Naive thymus-derived CD4-positive, alpha-beta T cell (primary cell): Measurements from ENCODE around the gene MGAT4A. TPM values are rescaled to one million over a fixed set of nuclear protein-coding genes. Genes with fewer than 3 reads are reported as not detected.

Experiments used
- ATAC-seq: fragments of 150-1000 bp; cut with Tn5 transposase; 2 replicates; pipeline ENCODE4 v1.10.0; 2021; ENCODE audit warnings: mild to moderate bottlenecking, moderate library complexity
- CTCF ChIA-PET: fragments of 350-600 bp; sonication (Branson Sonifier 250); formaldehyde crosslinking; loops from one replicate; lab custom pipeline; 2021; ENCODE audit warnings: antibody characterized with exemption; lab: Charles Lee
- POLR2A ChIA-PET: fragments of 350-600 bp; sonication (Branson Sonifier 250); formaldehyde crosslinking; loops from one replicate; lab custom pipeline; 2021; ENCODE audit warnings: antibody characterized with exemption, inconsistent platforms; lab: Charles Lee
- DNase-seq, 9 donors: peaks; one replicate each; pipeline versions ENCODE4 v3.0.0 to v3.0.0-alpha.2; 2020 to 2022; ENCODE audit warnings: mixed read lengths in 1 of 9
- H3K27ac ChIP-seq: one replicate; pipeline ENCODE4 v1.7.0; 2013; ENCODE audit warnings: mild to moderate bottlenecking, low read depth, low read length, moderate library complexity
- H3K27me3 ChIP-seq, 2 donors: one replicate each; pipeline ENCODE4 v1.7.0; 2013; ENCODE audit warnings: low read length in 2 of 2, mild to moderate bottlenecking in 2 of 2, moderate library complexity in 2 of 2; ENCODE audit not compliant: control insufficient read depth in 2 of 2, insufficient read depth in 2 of 2
- H3K36me3 ChIP-seq, 3 experiments: 1 replicate in 2 of 3; 2 replicates in 1 of 3; pipeline ENCODE4 v1.7.0; 2013; ENCODE audit warnings: low read length in 3 of 3, mild to moderate bottlenecking in 3 of 3, moderate library complexity in 1 of 3; ENCODE audit not compliant: insufficient read depth in 3 of 3, control insufficient read depth in 2 of 3
- H3K4me1 ChIP-seq, 2 donors: one replicate each; pipeline ENCODE4 v1.7.0; 2013; ENCODE audit warnings: low read length in 2 of 2, mild to moderate bottlenecking in 2 of 2, moderate library complexity in 1 of 2; ENCODE audit not compliant: control insufficient read depth in 2 of 2, insufficient read depth in 2 of 2
- H3K4me3 ChIP-seq: 2 replicates; pipeline ENCODE4 v1.7.0; 2013; ENCODE audit warnings: mild to moderate bottlenecking, low read length
- H3K9me3 ChIP-seq, 3 experiments: 1 replicate in 2 of 3; 2 replicates in 1 of 3; pipeline ENCODE4 v1.7.0; 2013; ENCODE audit warnings: low read length in 3 of 3; ENCODE audit not compliant: control insufficient read depth in 2 of 3
- H3K27ac Mint-ChIP-seq, 9 donors: one replicate each; pipeline ENCODE4 v1.8.0; 2020 to 2022; ENCODE audit warnings: mixed read lengths in 9 of 9, mild to moderate bottlenecking in 8 of 9, moderate library complexity in 5 of 9, inconsistent platforms in 2 of 9
- H3K27me3 Mint-ChIP-seq, 5 donors: one replicate each; pipeline ENCODE4 v1.8.0; 2021 to 2022; ENCODE audit warnings: mixed read lengths in 5 of 5, mild to moderate bottlenecking in 1 of 5
- H3K36me3 Mint-ChIP-seq, 5 donors: one replicate each; pipeline ENCODE4 v1.8.0; 2020 to 2022; ENCODE audit warnings: mixed read lengths in 5 of 5, mild to moderate bottlenecking in 3 of 5, inconsistent platforms in 1 of 5
- H3K4me1 Mint-ChIP-seq, 7 donors: one replicate each; pipeline ENCODE4 v1.8.0; 2020 to 2022; ENCODE audit warnings: mixed read lengths in 7 of 7, mild to moderate bottlenecking in 3 of 7, inconsistent platforms in 1 of 7
- H3K4me3 Mint-ChIP-seq, 10 donors: one replicate each; pipeline ENCODE4 v1.8.0; 2020 to 2022; ENCODE audit warnings: mild to moderate bottlenecking in 10 of 10, mixed read lengths in 10 of 10, moderate library complexity in 6 of 10, inconsistent platforms in 2 of 10
- H3K9me3 Mint-ChIP-seq, 11 donors: one replicate each; pipeline ENCODE4 v1.8.0; 2020 to 2022; ENCODE audit warnings: mixed read lengths in 11 of 11, mild to moderate bottlenecking in 4 of 11, inconsistent platforms in 1 of 11, moderate library complexity in 1 of 11
- intact Hi-C, 2 donors: fragments of 100-400 bp; cut with micrococcal nuclease; formaldehyde crosslinking; loops; one replicate each; pipeline ENCODE4 v1.15.1; 2023
- polyA plus RNA-seq, 2 donors: library from polyadenylated mRNA; unstranded; fragments of 300-500 nt; fragmentation: Illumina TruSeq; gene quantifications; one replicate each; pipeline ENCODE4 v1.2.3, GENCODE V29; 2021
- total RNA-seq, 6 experiments: library from RNA in 5 of 6; stranded (reverse) in 5 of 6; gene quantifications; 1 replicate in 5 of 6; 2 replicates in 1 of 6; pipeline ENCODE4 v1.2.3 and lab custom pipeline; 2021 to 2026

The MGAT4A gene
- total RNA-seq (100 to 1,000 TPM; 125 to 308 (median 240) TPM), polyA plus RNA-seq (100 to 1,000 TPM; 262 to 349 TPM), total RNA-seq (lab: John Stamatoyannopoulos, UW) (316 reads per million, percentile 96 among the genes with 10 or more reads in this experiment)

DNA sequence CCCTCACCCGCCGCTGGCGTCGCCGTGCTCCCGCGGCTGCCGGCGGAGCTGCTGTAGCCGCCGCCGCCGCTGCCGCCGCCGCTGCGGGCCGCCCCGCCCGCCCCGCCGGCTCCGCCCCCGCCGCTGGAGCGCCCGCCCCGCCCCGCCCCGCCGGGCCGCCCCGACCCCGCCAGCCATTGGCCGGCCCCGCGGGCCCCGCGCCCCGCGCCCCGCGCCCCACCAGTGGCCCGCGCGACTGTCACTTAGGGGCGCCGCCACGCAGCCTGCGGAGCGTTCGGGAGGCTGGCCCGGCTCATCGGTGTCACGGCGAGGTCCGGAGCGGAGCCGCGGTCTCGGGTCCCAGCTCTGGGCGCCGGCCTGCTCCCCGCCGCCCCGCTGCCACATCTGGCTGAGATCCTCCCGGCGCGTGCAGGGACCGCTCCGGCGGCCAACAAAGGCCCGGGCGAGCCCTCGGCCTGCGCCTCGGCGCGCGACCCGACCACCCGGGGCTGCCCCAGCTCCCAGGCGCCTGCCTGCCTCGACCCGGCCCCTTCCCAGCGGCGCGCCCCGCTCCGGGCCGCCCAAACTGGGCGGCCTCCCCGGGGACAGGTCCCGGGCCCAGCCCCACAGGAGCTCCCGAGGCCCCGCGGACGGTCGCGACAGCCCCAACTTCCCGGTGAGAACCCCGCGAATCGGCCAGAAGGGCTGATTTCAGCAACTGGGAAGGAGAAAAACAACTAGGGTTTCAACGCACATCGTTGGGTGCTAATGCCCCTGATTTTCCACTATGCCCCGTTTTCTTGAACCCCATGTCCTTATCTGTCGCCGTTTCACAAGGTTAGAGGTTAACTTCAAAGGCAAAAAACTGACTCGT lies at the start of gene MGAT4A:
MGAT4A (minus strand) TSS at position 92 of the 853 bp plus-strand sequence. CDS start 4,800 bp downstream, outside the sequence.
- peak; percentile 74 to 85 (median 82) for DNase-seq
- peak within 1 kb of the TSS; percentile 79 for H3K4me3 ChIP-seq
- H3K9me3 ChIP-seq: no peaks in the 10 kb centered on the region
- Mint-ChIP-seq H3K27ac (peak within 1 kb of the TSS; percentile 90 to 98 (median 96)), H3K9me3 (peaks cover 0 to 4% (median 0%) of the 10 kb centered on the region in 11 donors), H3K4me3 (peak within 1 kb of the TSS; percentile 89 to 98 (median 94)), H3K27me3 (no peaks in the 10 kb centered on the region), H3K36me3 (peaks cover 0 to 30% (median 4%) of the 10 kb centered on the region in 5 donors), H3K4me1 (peaks cover 27 to 75% (median 64%) of the 10 kb centered on the region in 7 donors)
- peak within 1 kb of the TSS; percentile 98 for H3K27ac ChIP-seq
- POLR2A ChIA-PET: interaction anchor here (0.7 to 28.9 kb wide), 26 partner anchors 8 to 424 kb away, joined by 3 to 604 read pairs (median 10); no protein-coding TSS in a partner anchor
- peaks cover 48% of the 10 kb centered on the region in 2 donors for H3K4me1 ChIP-seq
- peaks cover 0 to 5% (median 2%) of the 10 kb centered on the region in 3 experiments for H3K36me3 ChIP-seq
- CTCF ChIA-PET: interaction anchor here (0.6 to 2.4 kb wide), 11 partner anchors 9 to 722 kb away, joined by 3 to 15 read pairs (median 5); no protein-coding TSS in a partner anchor
- H3K27me3 ChIP-seq: no peaks in the 10 kb centered on the region
- intact Hi-C loops: loop anchor here (1.0 to 10.0 kb wide), 7 partner anchors 27 to 734 kb away; partner anchors contain the start of genes C2orf15 (in 1 of the 2), EIF5B (in 1 of the 2), TMEM131 (in 1 of the 2) and TXNDC9 (in 1 of the 2)
- peak; percentile 88 for ATAC-seq

DNA sequence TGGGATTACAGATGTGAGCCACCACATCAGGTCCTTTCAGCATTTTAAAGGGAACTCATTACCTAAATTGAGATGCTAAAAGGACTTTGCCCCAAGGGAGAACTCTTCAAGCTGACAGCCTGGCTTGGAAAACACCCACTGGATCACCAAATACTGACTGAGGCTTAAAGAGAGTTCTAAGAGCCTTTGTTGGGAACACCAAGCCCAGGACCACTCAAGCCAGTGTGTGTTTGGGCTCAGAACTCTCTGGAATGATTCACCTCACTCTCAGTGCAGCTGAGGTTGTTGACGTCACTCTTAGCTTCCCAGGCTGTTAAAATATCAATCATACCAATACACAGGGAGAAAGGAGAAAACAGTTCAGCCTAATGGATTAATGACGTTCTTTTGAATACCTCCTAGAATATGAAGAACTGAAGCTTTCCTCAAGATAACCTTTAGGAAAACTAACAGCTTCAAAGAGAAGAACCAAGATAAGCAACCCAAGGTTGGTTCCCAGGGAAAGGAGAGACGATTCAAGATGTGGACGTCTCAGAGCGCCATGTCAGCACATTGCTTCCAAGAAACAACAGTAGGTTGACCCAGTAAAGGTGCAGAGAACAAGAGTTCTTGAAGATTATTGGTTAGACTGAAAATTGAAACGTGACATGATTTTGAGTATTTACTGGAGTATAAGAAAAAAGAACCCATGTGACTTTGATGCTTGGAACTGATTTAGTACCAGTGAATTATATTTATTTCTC lies 48.0 kb upstream of the MGAT4A start:
- peaks cover 0 to 15% (median 9%) of the 10 kb centered on the region in 11 donors for H3K9me3 Mint-ChIP-seq
- no peak overlapping the region for H3K4me3 ChIP-seq
- no peak overlapping the region for H3K4me3 Mint-ChIP-seq
- POLR2A ChIA-PET: interaction anchor here (1.3 to 17.5 kb wide), 2 partner anchors 9 to 51 kb away, joined by 9 to 604 read pairs; partner anchors contain the start of gene MGAT4A
- peaks cover 0 to 5% (median 5%) of the 10 kb centered on the region in 3 experiments for H3K9me3 ChIP-seq
- H3K4me1 Mint-ChIP-seq: peaks cover 3 to 33% (median 21%) of the 10 kb centered on the region in 7 donors
- CTCF ChIA-PET: no interaction called here
- ATAC-seq (no peak), DNase-seq (no peak)
- H3K27ac ChIP-seq: no peak overlapping the region
- no peaks in the 10 kb centered on the region for H3K27me3 Mint-ChIP-seq
- H3K36me3 Mint-ChIP-seq: peaks cover 0 to 10% (median 5%) of the 10 kb centered on the region in 5 donors
- intact Hi-C loops: no loop called here
- H3K27me3 ChIP-seq: no peaks in the 10 kb centered on the region
- H3K4me1 ChIP-seq: peaks cover 4 to 11% of the 10 kb centered on the region in 2 donors
- no peaks in the 10 kb centered on the region for H3K36me3 ChIP-seq
- no peak overlapping the region for H3K27ac Mint-ChIP-seq

DNA sequence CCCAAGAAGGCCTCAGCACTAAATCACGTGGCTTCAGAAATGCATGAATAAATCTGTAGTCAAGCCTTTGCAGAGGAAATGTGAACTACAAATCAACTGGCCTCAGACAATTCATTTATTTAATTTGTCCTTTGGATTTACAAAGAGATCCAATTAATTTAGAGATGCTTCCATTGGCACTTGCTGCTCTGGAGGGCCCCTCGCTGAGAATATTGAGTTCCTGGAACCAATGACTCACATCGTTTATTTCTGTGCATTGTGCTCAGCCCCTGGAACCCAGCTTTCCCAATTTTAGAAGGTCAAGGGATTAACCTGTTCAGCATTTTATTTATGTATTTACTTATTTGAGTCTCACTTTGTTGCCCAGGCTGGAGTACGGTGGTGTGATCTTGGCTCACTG lies 47.2 kb upstream of the MGAT4A start:
- CTCF ChIA-PET: no interaction called here
- POLR2A ChIA-PET: interaction anchor here (1.3 to 17.5 kb wide), 2 partner anchors 8 to 50 kb away, joined by 9 to 604 read pairs; partner anchors contain the start of gene MGAT4A
- H3K4me3 ChIP-seq: no peak overlapping the region
- H3K27me3 ChIP-seq: no peaks in the 10 kb centered on the region
- H3K36me3 ChIP-seq: no peaks in the 10 kb centered on the region
- Mint-ChIP-seq H3K36me3 (peaks cover 0 to 10% (median 5%) of the 10 kb centered on the region in 5 donors), H3K27me3 (no peaks in the 10 kb centered on the region), H3K9me3 (peaks cover 0 to 15% (median 9%) of the 10 kb centered on the region in 11 donors), H3K4me3 (no peak overlapping the region), H3K4me1 (peaks cover 8 to 41% (median 28%) of the 10 kb centered on the region in 7 donors), H3K27ac (no peak overlapping the region)
- H3K4me1 ChIP-seq: peaks cover 11 to 19% of the 10 kb centered on the region in 2 donors
- intact Hi-C loops: no loop called here
- H3K9me3 ChIP-seq: peaks cover 0 to 5% (median 5%) of the 10 kb centered on the region in 3 experiments
- no peak overlapping the region for H3K27ac ChIP-seq
- DNase-seq (no peak), ATAC-seq (no peak)

DNA sequence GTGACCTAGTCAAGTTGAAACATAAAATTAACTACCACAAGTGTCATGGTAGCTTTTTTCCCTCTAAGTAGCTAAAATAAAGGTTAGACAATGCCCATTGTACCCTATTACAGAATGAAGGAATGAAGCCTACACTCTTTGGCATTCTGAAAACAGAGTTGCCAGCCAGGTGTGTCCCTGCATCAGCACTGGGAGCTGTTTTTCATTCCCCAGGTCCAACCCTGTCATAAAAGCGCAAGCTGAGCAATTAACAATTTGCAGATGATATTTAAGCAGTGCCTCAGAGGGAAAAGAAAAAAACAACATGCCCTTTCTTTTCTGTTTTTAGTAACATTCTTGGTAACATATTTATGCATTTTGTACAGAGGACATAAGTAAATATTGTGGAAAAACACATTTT lies 46.8 kb upstream of the MGAT4A start:
- CTCF ChIA-PET: no interaction called here
- intact Hi-C loops: no loop called here
- Mint-ChIP-seq H3K27me3 (no peaks in the 10 kb centered on the region), H3K9me3 (peaks cover 0 to 15% (median 9%) of the 10 kb centered on the region in 11 donors), H3K27ac (peak overlapping the region in 3 of 9 donors; percentile 9 to 32 (median 14)), H3K4me1 (peaks cover 12 to 45% (median 33%) of the 10 kb centered on the region in 7 donors), H3K4me3 (no peak overlapping the region), H3K36me3 (peaks cover 0 to 10% (median 5%) of the 10 kb centered on the region in 5 donors)
- no peak for DNase-seq
- H3K36me3 ChIP-seq: no peaks in the 10 kb centered on the region
- H3K4me1 ChIP-seq: peaks cover 15 to 23% of the 10 kb centered on the region in 2 donors
- H3K4me3 ChIP-seq: no peak overlapping the region
- H3K27me3 ChIP-seq: no peaks in the 10 kb centered on the region
- POLR2A ChIA-PET: interaction anchor here (0.8 to 17.5 kb wide), 2 partner anchors 49 to 122 kb away, joined by 3 to 604 read pairs; partner anchors contain the start of gene MGAT4A
- H3K9me3 ChIP-seq: peaks cover 0 to 5% (median 5%) of the 10 kb centered on the region in 3 experiments
- no peak for ATAC-seq
- no peak overlapping the region for H3K27ac ChIP-seq

DNA sequence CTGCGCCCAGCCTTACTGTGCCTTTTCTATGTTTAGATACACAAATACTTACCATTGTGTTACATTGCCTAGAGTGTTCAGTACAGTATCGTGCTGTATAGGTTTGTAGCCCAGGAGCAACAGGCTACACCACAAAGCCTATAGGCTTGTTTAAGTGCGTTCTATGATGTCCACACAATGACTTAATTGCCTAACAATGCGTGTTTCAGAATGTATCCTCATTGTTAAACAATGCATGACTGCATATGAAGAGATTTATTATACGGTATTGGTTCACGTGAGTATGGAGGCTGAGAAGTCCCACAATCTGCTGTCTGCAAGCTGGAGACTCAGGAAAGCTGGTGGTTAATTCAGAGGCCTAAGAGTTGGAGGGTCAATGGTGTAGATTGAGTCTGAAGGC lies 46.1 kb upstream of the MGAT4A start:
- Mint-ChIP-seq H3K27ac (peak overlapping the region in 3 of 9 donors; percentile 32 to 97 (median 48)), H3K36me3 (peaks cover 0 to 6% (median 5%) of the 10 kb centered on the region in 5 donors), H3K9me3 (peaks cover 0 to 10% (median 5%) of the 10 kb centered on the region in 11 donors), H3K4me3 (no peak overlapping the region), H3K4me1 (peaks cover 17 to 52% (median 39%) of the 10 kb centered on the region in 7 donors), H3K27me3 (no peaks in the 10 kb centered on the region)
- ChIA-PET POLR2A (interaction anchor here (0.7 to 17.5 kb wide), 3 partner anchors 42 to 121 kb away, joined by 3 to 604 read pairs (median 5); partner anchors contain the start of gene MGAT4A), CTCF (interaction anchor here (0.7 kb wide), 1 partner anchor 10 kb away, joined by 4 read pairs; no protein-coding TSS in a partner anchor)
- peaks cover 0 to 5% (median 0%) of the 10 kb centered on the region in 3 experiments for H3K9me3 ChIP-seq
- no peak overlapping the region for H3K27ac ChIP-seq
- ATAC-seq: no peak
- DNase-seq: no peak
- H3K27me3 ChIP-seq: no peaks in the 10 kb centered on the region
- H3K4me3 ChIP-seq: no peak overlapping the region
- no peaks in the 10 kb centered on the region for H3K36me3 ChIP-seq
- H3K4me1 ChIP-seq: peaks cover 22 to 29% of the 10 kb centered on the region in 2 donors
- intact Hi-C loops: no loop called here
